ENCODE results near the gene IL15RA.

IL15RA gene

GRCh38 chr10:5906651-5907050, 70.7 kb downstream of the IL15RA start:
- no peak overlapping the region for H3K9ac ChIP-seq (ENCODE audit: low read depth, low read length)
- no peak overlapping the region for H3K27ac ChIP-seq (ENCODE audit: low read length)
- peaks cover 52% of the 10 kb centered on the region for H3K36me3 ChIP-seq (ENCODE audit: insufficient read depth, low read depth, low read length)
- H3K4me1 ChIP-seq (ENCODE audit: insufficient read depth, low read length) = no peaks in the 10 kb centered on the region
- H3K4me3 ChIP-seq (ENCODE audit: low read length) = no peak overlapping the region
- H3K9me3 ChIP-seq (ENCODE audit: insufficient read depth, low read depth, low read length) = no peaks in the 10 kb centered on the region
- H3K27me3 ChIP-seq (ENCODE audit: insufficient read depth, low read length) = no peaks in the 10 kb centered on the region

- Histone ChIP-seq H3K27ac (ENCODE audit: low read length) (no peak overlapping the region), H3K4me3 (ENCODE audit: low read length) (no peak overlapping the region), H3K9me3 (ENCODE audit: insufficient read depth, low read depth, low read length) (no peaks in the 10 kb centered on the region), H3K36me3 (ENCODE audit: insufficient read depth, low read depth, low read length) (peaks cover 45% of the 10 kb centered on the region), H3K27me3 (ENCODE audit: insufficient read depth, low read length) (no peaks in the 10 kb centered on the region), H3K9ac (ENCODE audit: low read depth, low read length) (no peak overlapping the region), H3K4me1 (ENCODE audit: insufficient read depth, low read length) (no peaks in the 10 kb centered on the region)
Measured at GRCh38 chr10:5905854-5906507, 71.4 kb downstream of the IL15RA start.

GRCh38 chr10:5904227-5904626, 73.1 kb downstream of the IL15RA start:
- Histone ChIP-seq H3K4me3 (ENCODE audit: low read length) (no peak overlapping the region), H3K9me3 (ENCODE audit: insufficient read depth, low read depth, low read length) (no peaks in the 10 kb centered on the region), H3K27ac (ENCODE audit: low read length) (no peak overlapping the region), H3K4me1 (ENCODE audit: insufficient read depth, low read length) (no peaks in the 10 kb centered on the region), H3K36me3 (ENCODE audit: insufficient read depth, low read depth, low read length) (peaks cover 28% of the 10 kb centered on the region), H3K9ac (ENCODE audit: low read depth, low read length) (no peak overlapping the region), H3K27me3 (ENCODE audit: insufficient read depth, low read length) (no peaks in the 10 kb centered on the region)

DNA sequence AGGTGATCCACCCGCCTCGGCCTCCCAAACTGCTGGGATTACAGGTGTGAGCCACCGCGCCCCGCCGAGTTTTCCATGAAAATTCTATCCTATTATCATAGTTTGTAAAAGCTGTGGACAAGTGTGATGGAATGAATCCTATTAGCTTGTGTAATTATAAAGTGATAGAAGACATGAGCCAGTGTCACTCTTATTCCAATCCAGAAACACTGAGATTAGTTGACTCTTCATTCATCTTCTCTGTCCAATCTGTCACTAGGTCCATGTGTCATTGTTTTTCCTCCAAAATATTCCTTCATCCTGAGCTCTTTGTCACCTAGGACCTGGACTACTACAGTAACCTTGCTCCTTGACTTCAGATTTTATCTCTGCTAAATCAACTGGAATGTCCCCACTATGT, 73.8 kb downstream of the IL15RA start:
- Histone ChIP-seq H3K4me1 (ENCODE audit: insufficient read depth, low read length) (no peaks in the 10 kb centered on the region), H3K9me3 (ENCODE audit: insufficient read depth, low read depth, low read length) (no peaks in the 10 kb centered on the region), H3K27me3 (ENCODE audit: insufficient read depth, low read length) (no peaks in the 10 kb centered on the region), H3K4me3 (ENCODE audit: low read length) (no peak overlapping the region), H3K27ac (ENCODE audit: low read length) (no peak overlapping the region), H3K9ac (ENCODE audit: low read depth, low read length) (no peak overlapping the region), H3K36me3 (ENCODE audit: insufficient read depth, low read depth, low read length) (peaks cover 21% of the 10 kb centered on the region)

- Histone ChIP-seq H3K4me3 (ENCODE audit: low read length) (no peak overlapping the region), H3K9ac (ENCODE audit: low read depth, low read length) (no peak overlapping the region), H3K27ac (ENCODE audit: low read length) (no peak overlapping the region), H3K27me3 (ENCODE audit: insufficient read depth, low read length) (no peaks in the 10 kb centered on the region), H3K9me3 (ENCODE audit: insufficient read depth, low read depth, low read length) (no peaks in the 10 kb centered on the region), H3K4me1 (ENCODE audit: insufficient read depth, low read length) (no peaks in the 10 kb centered on the region), H3K36me3 (ENCODE audit: insufficient read depth, low read depth, low read length) (peaks cover 23% of the 10 kb centered on the region)
Measured at GRCh38 chr10:5902511-5903274, 74.7 kb downstream of the IL15RA start.
